ENCODE measurements around the gene PRKG1.

PRKG1 gene

DNA sequence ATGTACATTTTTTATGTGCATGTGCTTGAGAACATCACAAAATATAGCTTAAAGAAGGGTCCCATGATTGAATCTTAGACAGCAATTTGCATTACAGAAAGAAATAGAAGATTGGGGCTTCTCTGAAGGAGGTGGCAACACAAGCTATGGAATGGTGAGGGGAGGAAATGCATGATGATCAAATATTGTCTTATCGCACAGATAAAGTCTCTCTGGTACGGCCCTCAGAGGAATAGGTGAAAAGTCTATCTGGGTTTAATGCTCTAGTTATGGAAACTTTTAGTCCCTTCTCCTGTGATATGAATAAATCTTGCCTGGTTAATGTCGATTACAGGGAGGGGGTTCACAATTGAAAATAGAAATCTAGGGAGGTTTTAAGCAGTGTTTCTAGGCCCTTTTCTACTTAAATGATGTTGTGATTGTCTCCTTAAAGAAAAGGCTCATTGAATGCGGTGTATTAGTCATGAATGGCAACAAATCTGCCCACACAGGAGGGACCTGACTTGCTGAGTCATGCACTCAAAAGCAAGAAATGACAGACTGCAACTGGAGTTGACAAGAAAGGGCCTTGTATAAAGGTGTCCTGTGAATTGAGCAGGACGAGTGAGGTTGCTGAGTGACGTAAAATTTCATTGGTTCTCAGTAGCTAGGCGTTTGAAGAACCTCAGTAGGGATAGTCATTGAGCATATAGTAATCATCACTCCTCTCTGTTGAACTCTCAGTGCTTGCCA lies 758.5 kb downstream of the PRKG1 start:
- in situ Hi-C loops (cut with MboI; ENCODE audit: low pct_unique_long_range_greater_than_20kb, low sequenced_read_pairs) = no loop called here
- no peak for DNase-seq

DNA sequence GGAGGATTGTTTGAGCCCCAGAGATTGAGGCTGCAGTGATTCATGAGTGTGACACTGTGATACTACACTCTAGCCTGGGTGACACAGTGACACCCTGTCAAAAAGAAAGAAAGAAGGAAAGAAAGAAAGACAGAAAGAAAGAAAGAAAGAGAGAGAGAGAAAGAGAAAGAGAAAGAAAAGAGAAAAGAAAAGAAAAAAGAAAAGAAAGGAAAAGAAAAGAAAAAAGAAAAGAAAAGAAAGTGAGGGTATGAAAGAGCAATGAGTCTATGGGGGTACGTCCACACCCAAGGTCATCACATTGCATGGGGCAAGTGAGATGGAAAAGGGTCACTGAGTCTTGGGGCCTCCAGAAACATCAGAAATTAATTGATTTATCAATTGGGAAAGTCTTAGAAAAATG lies 760.3 kb downstream of the PRKG1 start:
- no peak for DNase-seq
- in situ Hi-C loops (cut with MboI; ENCODE audit: low pct_unique_long_range_greater_than_20kb, low sequenced_read_pairs) = no loop called here

DNA sequence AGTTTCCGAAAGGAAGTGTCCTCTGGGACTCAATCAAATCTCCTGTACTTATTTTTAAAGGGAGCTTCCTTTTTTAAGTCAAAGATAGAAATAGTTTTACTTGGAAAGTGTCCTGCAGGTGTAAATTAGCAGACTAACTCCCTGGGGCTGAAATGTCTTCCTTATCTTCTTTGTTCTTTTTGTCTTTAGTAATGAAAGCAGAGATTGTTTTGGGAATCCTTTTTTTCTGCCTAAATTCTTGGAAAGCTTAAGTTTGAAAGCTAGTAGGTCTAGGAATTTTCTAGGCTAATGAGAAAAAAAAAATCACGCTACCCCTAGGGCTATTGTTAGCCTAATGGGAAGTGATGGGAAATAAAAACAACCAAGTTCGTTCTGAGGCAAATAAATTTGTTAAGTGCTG lies 764.2 kb downstream of the PRKG1 start:
- in situ Hi-C loops (cut with MboI; ENCODE audit: low pct_unique_long_range_greater_than_20kb, low sequenced_read_pairs) = no loop called here
- no peak for DNase-seq

DNA sequence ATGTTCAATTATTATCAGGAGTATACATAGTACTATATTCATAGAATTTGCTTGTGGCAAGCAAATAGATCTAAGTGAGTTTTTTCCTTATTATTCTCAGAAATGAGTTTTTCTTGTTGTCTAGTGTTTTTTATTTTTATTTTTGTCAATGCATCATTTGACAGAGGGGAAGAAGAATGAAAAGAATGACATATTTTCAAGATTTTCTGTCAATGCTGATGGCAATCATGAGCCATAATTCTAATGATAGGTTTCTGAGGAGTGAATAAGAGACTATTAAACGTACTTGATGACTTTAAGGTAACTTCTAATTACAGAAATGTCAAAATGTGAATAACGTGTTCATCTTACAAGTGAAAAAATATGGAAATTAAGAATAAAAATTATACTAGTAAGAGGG lies 769.7 kb downstream of the PRKG1 start:
- no peak for DNase-seq
- in situ Hi-C loops (cut with MboI; ENCODE audit: low pct_unique_long_range_greater_than_20kb, low sequenced_read_pairs) = no loop called here

DNA sequence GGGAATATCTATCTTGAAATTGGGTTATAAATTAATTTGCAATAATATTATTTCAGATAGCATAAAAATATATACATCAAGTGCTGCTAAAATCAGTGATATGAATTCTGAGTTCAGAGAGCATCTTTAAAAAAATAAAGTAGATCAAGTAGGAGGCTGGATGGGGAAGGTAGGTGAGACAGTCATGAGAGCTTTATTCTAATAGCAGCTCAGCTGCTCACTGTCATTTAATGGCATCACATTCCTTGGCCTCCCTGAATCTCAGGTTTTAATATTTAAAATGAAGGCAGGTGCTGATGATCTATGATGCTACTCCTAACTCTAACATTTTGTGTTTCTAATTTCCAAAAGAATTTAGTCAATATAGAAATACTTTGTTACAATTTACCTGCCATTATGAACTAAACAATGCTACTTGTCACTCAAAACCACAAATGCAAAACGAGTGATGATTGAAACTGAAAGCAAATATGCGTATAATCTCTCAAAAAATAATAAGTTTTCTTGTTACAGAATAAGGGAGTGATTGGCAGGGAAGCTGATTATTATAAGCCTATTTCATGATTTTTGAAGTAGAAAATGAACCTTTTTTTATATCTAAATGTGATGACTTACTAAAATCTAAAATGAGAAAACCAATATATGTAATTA lies 772.7 kb downstream of the PRKG1 start:
- DNase-seq = no peak
- in situ Hi-C loops (cut with MboI; ENCODE audit: low pct_unique_long_range_greater_than_20kb, low sequenced_read_pairs) = no loop called here

DNA sequence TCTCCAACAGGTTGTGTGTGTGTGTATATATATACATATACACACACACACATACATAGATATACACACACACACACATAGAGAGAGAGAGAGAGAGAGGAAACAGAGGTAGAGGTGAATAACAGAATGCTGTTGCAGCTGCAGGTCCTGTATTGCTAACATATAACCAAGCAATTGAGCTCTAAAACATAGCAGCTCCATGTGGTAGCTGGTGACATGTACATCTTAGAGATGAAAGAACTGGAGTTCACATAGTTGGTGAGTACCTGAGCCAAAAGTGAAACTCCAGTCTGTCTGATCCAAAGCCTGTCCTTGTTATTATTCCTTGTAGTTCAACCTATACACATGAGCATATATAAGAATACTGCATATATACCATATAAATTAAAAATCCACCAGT lies 778.0 kb downstream of the PRKG1 start:
- no peak for DNase-seq
- in situ Hi-C loops (cut with MboI; ENCODE audit: low pct_unique_long_range_greater_than_20kb, low sequenced_read_pairs) = no loop called here

DNA sequence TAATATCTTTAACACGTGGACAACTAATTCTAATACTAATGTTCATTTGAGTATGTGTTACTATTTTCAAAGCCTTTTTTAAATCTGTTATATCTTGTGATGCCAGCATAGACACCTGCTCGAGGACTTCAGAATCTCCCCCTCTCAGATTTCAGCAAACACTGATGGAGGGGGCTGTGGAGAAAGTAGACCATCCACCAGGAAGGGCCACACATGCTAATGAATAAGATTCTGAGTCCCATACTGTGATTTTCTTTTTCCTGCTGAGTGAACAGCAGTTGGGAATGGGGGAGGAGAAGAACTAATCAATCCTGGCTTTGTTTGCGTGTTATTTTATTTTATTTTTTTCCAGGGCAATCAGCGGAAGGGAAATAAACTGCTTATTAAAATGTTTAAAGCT lies 783.0 kb downstream of the PRKG1 start:
- in situ Hi-C loops (cut with MboI; ENCODE audit: low pct_unique_long_range_greater_than_20kb, low sequenced_read_pairs) = no loop called here
- no peak for DNase-seq

DNA sequence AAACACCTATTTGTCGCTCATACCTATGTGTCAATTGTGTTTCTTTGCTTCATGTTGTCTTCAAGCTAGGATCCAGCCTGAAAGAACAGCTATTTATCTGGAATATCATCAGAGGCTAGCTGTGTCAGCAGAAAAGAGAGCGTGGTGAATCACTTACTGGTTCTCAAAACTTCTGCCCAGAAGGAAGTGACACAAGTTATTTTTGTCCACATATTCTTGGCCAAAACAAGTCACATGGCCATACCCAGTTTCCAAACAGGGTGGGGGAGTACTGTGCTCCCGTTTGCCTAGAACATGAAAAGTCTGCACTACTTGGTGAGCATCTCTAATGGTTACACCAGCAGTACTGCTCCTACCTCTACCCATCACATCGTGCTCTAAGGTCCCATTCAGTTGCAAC lies 786.0 kb downstream of the PRKG1 start:
- in situ Hi-C loops (cut with MboI; ENCODE audit: low pct_unique_long_range_greater_than_20kb, low sequenced_read_pairs) = no loop called here

DNA sequence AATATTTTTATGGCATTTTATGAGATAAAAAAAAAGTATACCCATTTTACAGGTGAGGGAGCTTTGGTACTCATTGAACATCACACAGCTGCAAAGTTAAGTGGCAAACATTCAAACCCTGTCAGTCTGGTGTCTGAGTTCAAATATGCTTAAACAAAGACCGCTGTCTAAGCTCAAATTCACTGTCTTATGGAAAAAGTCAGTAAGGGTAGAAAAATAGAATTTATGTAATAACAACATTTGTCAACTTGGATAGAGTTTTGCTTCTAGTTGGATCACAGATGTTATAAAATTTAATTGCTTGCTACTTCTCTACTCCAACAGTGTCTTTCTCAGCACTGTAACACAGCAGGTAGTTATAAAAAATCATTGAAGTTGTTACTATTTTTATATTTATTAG lies 786.8 kb downstream of the PRKG1 start:
- DNase-seq = no peak
- in situ Hi-C loops (cut with MboI; ENCODE audit: low pct_unique_long_range_greater_than_20kb, low sequenced_read_pairs) = no loop called here

More for the DNA sequence above, 786.0 kb downstream of the PRKG1 start:
- no peak for DNase-seq

DNA sequence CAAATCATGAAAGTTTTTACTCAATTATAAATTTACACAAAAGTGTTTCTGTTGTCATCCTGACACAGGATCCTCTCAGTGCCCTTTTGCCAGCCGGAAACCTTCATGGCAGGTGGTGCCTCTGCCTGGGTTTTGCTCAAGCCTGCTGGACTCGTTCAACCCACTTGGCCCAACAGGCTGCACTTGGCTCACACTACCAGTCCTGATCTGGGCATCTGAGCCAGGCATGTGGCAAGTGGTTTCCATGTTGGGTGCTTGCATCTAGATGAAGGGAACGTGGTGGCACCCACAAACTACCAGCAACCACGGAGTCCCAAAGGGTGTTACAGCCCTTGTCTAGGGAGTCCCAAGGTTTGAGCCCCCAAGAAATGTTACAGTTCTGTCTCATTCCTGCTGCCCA lies 787.4 kb downstream of the PRKG1 start:
- in situ Hi-C loops (cut with MboI; ENCODE audit: low pct_unique_long_range_greater_than_20kb, low sequenced_read_pairs) = no loop called here
- DNase-seq = no peak

DNA sequence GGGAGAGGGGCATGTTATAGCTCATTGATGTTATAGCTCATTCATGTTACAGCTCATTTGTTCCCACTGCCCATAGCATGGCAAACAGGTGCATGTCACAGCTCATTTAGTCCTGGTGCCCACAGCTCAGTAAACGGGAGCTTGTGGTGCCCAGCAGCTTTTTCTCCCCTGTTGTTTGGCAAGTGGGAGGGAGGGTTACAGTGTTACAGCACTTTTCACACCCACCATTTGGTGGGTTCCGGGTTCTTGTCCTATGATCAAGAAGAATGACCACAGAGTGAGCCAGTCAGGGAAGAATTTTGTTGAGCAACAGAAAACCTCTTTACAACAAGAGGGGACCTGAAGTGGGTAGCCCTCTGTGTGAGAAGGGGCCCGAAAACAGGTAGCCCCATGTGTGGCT lies 787.9 kb downstream of the PRKG1 start:
- DNase-seq = no peak
- in situ Hi-C loops (cut with MboI; ENCODE audit: low pct_unique_long_range_greater_than_20kb, low sequenced_read_pairs) = no loop called here

DNA sequence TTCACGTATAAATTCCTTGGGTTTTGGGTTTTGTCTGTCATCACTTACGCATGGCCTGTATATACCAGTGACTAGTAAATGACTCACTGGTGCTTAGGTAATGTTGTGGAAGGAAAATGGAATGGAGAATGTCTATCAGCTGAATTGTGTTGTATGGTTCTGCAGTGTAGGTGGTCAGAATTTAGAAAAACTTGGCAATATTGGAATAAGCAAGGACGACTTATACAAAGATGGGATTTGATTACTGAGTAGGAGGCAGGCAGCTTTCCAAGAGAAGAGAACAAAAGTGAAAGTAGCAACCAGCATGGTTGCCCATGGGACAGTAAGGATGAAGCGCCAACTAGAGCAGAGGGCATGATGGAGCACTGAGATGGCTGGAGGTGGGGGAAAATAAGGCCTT lies 793.7 kb downstream of the PRKG1 start:
- in situ Hi-C loops (cut with MboI; ENCODE audit: low pct_unique_long_range_greater_than_20kb, low sequenced_read_pairs) = no loop called here
- no peak for DNase-seq

DNA sequence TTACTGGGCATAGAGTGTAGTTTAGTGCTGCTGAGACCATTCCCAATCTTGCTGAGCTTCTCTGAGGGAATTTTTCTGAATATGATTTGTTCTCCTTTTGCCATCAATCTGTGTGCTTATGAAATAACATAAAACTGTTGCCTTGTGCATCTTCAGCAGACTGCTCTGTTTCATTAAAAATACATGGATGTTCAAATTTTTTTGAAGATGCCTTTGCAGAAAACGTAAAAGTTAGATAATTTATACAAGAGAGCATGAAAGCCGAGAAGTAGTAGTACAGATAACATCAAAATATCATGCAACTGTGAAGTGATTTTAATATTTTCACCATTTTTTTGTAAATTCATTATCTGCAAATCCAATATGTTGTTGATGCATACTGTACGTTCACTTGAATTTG lies 799.8 kb downstream of the PRKG1 start:
- in situ Hi-C loops (cut with MboI; ENCODE audit: low pct_unique_long_range_greater_than_20kb, low sequenced_read_pairs) = no loop called here
- no peak for DNase-seq

DNA sequence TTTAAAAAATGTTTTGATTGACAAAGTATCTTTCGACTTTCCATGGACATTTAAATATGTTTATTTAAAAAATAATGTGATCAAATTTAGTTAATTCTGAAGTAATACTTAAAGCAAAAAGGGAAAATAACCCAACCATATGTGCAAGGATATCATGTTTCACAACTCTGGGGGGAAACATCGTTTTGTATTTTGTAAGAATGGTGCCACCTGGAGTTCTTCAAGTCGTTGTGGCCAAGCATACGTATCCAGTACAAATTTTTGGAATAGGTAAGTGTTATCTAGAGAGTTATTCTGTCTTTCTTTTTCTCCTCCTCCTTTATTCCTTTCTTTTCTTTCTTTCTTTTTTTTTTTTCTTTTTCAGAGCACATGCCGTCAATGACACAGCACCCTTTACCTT lies 801.3 kb downstream of the PRKG1 start:
- no peak for DNase-seq
- in situ Hi-C loops (cut with MboI; ENCODE audit: low pct_unique_long_range_greater_than_20kb, low sequenced_read_pairs) = no loop called here

DNA sequence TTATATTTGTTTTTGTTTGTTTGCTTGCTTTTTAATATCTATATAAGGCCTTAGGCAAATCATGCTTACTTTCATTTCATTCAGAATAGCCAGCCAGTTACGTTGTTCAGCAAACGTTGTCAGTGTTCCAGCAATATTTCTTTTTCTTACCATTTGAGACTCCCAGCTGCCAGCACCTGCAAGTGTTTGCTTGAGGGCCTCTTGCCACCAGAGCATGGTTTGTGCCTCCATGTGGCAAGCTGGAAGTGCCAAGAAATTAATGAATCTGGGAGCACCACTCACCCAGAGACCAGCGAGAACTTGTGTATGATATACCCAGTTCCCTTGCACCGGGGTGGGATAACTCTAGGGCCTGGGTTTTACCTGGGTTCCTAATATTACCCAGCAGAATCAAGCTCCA lies 802.2 kb downstream of the PRKG1 start:
- no peak for DNase-seq

DNA sequence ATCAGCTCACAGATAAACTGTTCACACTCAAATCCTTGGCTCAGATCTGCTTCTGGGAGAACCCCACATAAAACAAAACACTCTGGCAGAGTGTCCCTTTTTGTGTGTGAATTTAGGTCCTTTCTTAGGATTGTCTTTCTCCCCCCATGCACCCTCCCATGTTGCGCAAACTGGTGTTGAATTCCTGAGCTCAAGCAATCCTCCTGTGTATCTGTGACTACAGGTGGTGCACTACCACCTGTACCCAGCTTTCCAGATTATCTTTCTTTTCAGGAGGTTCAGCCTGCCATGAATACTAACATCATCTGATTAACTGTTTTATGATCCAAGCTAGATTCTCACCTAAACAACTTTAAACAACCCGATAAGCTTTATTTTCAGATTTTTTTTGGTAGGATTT lies 802.7 kb downstream of the PRKG1 start:
- in situ Hi-C loops (cut with MboI; ENCODE audit: low pct_unique_long_range_greater_than_20kb, low sequenced_read_pairs) = no loop called here
- DNase-seq = no peak

More for the DNA sequence above, 802.2 kb downstream of the PRKG1 start:
- in situ Hi-C loops (cut with MboI; ENCODE audit: low pct_unique_long_range_greater_than_20kb, low sequenced_read_pairs) = no loop called here

DNA sequence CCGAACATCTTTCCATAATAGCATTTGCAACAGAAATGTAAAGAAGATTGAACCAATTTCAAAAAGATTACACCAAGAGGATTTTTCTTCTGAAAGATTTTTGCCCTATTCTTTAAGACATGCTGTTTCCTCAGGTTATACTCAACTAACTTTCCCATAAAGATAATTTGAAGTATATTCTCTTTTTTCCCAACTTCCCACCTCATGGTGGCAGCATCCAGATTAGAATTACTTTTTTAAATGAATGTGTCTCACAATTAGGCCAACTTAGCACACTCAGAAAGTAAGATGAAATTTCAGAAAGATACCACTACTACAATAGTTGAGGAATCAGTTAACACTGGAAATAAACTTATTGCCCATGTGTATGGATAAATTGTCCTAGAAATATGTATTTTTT lies 803.3 kb downstream of the PRKG1 start:
- in situ Hi-C loops (cut with MboI; ENCODE audit: low pct_unique_long_range_greater_than_20kb, low sequenced_read_pairs) = no loop called here
- no peak for DNase-seq

DNA sequence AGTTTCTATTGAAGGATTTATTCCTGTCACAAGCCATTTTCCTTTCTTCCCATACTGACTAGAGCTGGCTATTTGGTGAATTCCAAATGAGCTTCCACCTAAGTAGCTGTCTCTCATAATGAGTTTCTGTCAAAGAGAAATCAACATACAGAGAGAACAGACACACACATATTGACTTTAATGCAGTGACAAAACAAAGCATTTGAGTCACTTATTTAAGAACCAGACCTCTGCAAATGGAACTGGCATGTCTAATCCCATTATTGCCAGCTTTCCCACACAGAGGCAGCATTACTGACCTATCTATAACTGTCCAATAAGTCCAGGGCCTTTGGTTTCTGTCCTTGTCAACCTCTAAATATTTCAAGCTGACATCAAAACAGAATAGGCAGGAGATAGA lies 804.4 kb downstream of the PRKG1 start:
- no peak for DNase-seq
- in situ Hi-C loops (cut with MboI; ENCODE audit: low pct_unique_long_range_greater_than_20kb, low sequenced_read_pairs) = no loop called here

DNA sequence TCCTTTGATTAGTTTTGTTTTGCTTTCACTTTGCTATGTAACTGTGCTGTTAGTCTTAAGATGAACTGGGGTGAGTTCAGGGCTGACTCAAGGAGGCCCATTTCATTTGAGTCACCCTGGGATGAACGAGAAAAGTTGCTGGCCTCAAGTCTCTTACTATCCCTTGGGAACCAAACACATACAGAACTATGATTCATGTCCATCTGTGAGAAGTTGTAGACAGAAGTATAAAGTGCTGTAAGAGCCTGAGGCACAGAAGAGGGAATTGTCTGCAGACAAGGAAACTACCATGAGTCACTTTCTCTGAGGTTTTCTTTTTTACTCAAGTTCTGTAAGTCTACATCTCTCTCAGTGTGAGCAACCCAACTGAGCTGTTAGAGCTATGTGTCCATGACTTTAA lies 805.0 kb downstream of the PRKG1 start:
- in situ Hi-C loops (cut with MboI; ENCODE audit: low pct_unique_long_range_greater_than_20kb, low sequenced_read_pairs) = no loop called here
- no peak for DNase-seq

DNA sequence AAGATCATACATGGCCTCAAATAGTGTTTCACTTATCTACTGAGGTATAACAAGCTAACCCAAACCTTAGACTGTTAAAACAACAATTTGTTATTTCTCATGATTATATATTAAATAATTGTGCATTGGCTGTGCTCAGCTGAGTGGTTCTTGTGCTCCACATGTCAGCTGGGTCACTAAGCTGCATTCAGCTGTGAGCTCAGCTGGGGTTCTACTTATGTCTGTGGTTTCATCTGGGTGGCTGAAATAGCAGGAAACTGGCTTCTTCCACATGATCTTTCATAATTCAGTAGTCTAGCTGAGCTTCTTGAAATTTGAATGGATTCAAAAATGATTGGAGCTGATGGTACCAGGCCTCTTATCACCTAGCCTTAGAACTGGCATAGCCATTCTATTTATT lies 806.9 kb downstream of the PRKG1 start:
- in situ Hi-C loops (cut with MboI; ENCODE audit: low pct_unique_long_range_greater_than_20kb, low sequenced_read_pairs) = no loop called here
- no peak for DNase-seq

DNA sequence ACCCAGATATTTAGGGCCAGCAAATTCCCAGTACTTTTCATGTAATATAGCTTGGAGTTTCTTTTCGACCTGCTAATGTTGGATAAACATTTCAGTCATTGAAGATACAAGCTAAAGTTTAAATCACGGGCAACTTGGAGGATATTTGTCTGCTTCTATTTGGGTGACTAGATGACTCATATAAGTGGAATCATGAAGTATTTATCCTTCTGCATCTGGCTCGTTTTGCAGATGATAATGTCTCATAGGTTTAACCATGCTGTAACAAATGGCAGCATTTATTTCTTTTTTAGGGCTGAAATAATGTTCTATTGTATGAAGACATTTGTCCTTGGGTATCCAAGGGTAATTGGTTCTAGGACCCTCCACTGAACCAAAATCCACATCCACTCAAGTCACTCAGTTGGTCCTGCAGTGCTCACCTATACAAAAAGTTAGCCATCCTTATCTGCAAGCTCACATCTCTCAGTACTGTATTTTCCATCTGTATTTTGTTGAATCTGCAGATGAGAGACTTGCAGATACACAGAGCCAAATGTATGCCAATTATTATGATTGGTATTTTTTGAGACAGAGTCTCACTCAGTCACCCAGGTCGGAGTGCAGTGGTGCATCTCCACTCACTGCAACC lies 812.3 kb downstream of the PRKG1 start:
- DNase-seq = no peak
- in situ Hi-C loops (cut with MboI; ENCODE audit: low pct_unique_long_range_greater_than_20kb, low sequenced_read_pairs) = no loop called here

Measured in KBM-7 (cell line).